Activated CD4-positive, alpha-beta T cell treated with anti-CD3 and anti-CD28 coated beads for 36 hours (primary cell): ENCODE results near the gene ACRBP. TPM values are rescaled to one million over a fixed set of nuclear protein-coding genes. Genes with fewer than 3 reads are reported as not detected.
"Not testable (repeated sequence)": the region's sequence is repeated elsewhere in the genome, so short reads cannot be mapped to it uniquely, and the experiment has no call there.

Experiments used
- ATAC-seq: fragments of 200-7000 bp; cut with Tn5 transposase; one replicate; pipeline ENCODE4 v1.10.0; 2021; ENCODE audit warnings: mild to moderate bottlenecking, moderate library complexity
- CTCF ChIA-PET: fragments of 350-600 bp; sonication (Branson Sonifier 250); formaldehyde crosslinking; loops from one replicate; lab custom pipeline; 2021; ENCODE audit warnings: antibody characterized with exemption; lab: Charles Lee
- POLR2A ChIA-PET: fragments of 350-600 bp; sonication (Branson Sonifier 250); formaldehyde crosslinking; loops from one replicate; lab custom pipeline; 2021; ENCODE audit warnings: antibody characterized with exemption, inconsistent platforms; lab: Charles Lee
- DNase-seq: peaks from one replicate; pipeline ENCODE4 v3.0.0-alpha.2; 2020
- H3K27ac Mint-ChIP-seq: one replicate; pipeline ENCODE4 v1.8.0; 2021; ENCODE audit warnings: mixed read lengths
- H3K27me3 Mint-ChIP-seq: one replicate; pipeline ENCODE4 v1.8.0; 2021; ENCODE audit warnings: mixed read lengths
- H3K36me3 Mint-ChIP-seq: one replicate; pipeline ENCODE4 v1.8.0; 2021; ENCODE audit warnings: low read depth, mixed read lengths
- H3K4me1 Mint-ChIP-seq: one replicate; pipeline ENCODE4 v1.8.0; 2021; ENCODE audit warnings: mixed read lengths
- H3K4me3 Mint-ChIP-seq: one replicate; pipeline ENCODE4 v1.8.0; 2021; ENCODE audit warnings: mild to moderate bottlenecking, moderate library complexity, mixed read lengths
- H3K9me3 Mint-ChIP-seq: one replicate; pipeline ENCODE4 v1.8.0; 2021; ENCODE audit warnings: low read depth, mixed read lengths
- intact Hi-C, 2 experiments: fragments of 100-400 bp; cut with DNase I in 1 of 2; cut with micrococcal nuclease in 1 of 2; formaldehyde crosslinking; loops; one replicate each; pipeline versions ENCODE4 v1.14.2 to v1.15.1; 2022 to 2024; cut with DNase I, micrococcal nuclease
- total RNA-seq, 2 experiments: library from RNA; stranded (reverse); gene quantifications; one replicate each; pipeline ENCODE4 v1.2.3, GENCODE V29; 2021

The ACRBP gene
- total RNA-seq, 2 experiments from 2014 or later: 1.7 to 3.3 TPM

GRCh38 chr12:6606331-6607131 is 40.7 kb downstream of the ACRBP start:
- H3K27ac Mint-ChIP-seq: peak overlapping the region; percentile 95
- H3K36me3 Mint-ChIP-seq: peaks cover 43% of the 10 kb centered on the region
- H3K4me1 Mint-ChIP-seq: peaks cover 52% of the 10 kb centered on the region
- H3K27me3 Mint-ChIP-seq: no peaks in the 10 kb centered on the region
- CTCF ChIA-PET: interaction anchor here (0.6 to 3.2 kb wide), 3 partner anchors 43 to 539 kb away, joined by 3 to 10 read pairs (median 3); no protein-coding TSS in a partner anchor
- DNase-seq (peak; percentile 83), ATAC-seq (peak; percentile 25)
- POLR2A ChIA-PET: interaction anchor here (1.0 to 2.0 kb wide), 3 partner anchors 72 to 83 kb away, joined by 4 to 9 read pairs (median 8); partner anchors contain the start of genes GAPDH and ZNF384
- no peak overlapping the region for H3K4me3 Mint-ChIP-seq
- intact Hi-C loops: loop anchor here (1.0 to 5.0 kb wide), 17 partner anchors 32 to 411 kb away; partner anchors contain the start of genes CD4 (in 2 of the 2), ZNF384 (in 2 of the 2), C12orf57 (in 1 of the 2) and COPS7A (in 1 of the 2)
- H3K9me3 Mint-ChIP-seq: no peaks in the 10 kb centered on the region

DNA sequence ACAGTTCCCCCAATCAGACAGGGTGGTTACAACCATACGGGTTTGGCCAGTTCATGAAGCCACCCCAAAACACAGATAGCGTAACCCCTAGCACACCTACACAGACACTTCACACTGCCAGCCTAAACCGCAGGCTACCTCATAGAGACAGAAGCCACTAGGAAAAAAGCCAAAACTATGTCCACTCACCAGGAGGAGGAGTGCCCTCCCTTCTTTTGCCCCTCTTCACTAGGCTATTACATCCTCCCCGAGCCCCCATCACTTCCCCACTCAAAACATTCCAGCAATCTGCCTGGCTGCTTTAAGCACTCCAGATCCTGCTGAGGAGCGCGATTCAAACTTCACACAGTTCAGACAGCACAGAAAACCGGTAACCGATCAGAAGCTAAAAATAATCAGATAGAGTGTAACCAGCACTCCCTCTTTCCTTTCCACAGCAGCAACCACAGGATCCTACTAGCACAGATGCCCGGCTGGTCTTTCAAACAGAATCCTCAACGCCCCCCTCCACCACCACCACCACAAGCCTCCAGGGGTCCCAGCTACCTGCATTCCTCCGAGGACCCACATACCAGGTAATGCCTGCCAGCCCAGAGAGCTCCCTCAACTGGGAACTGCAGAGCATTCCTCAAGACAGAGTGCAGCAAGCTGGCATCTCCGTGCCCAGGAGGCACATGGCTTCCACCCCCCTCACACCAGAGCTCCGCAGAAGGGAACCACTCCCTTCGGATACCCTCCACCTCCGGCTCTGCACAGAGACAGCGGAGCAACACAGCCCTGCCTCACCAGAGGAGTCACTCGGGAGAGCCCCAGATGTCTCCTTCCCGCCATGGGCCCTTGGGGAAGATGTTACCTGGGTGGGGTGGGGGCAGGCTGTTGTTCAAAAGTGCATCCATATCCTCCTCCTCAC is 41.6 kb downstream of the ACRBP start:
- Mint-ChIP-seq H3K36me3 (peaks cover 51% of the 10 kb centered on the region), H3K27ac (peak overlapping the region; percentile 95), H3K9me3 (no peaks in the 10 kb centered on the region), H3K4me1 (peaks cover 44% of the 10 kb centered on the region), H3K4me3 (no peak overlapping the region), H3K27me3 (no peaks in the 10 kb centered on the region)
- POLR2A ChIA-PET: interaction anchor here (1.0 to 2.0 kb wide), 5 partner anchors 8 to 83 kb away, joined by 4 to 9 read pairs (median 6); partner anchors contain the start of genes GAPDH and ZNF384
- intact Hi-C loops: loop anchor here (2.0 to 5.0 kb wide), 9 partner anchors 31 to 412 kb away; partner anchors contain the start of genes CD4 (in 2 of the 2), C12orf57 (in 1 of the 2), LPCAT3 (in 1 of the 2) and NOP2 (in 1 of the 2)
- peak; percentile 74 for DNase-seq
- peak; percentile 46 for ATAC-seq
- CTCF ChIA-PET: interaction anchor here (0.6 to 3.2 kb wide), 6 partner anchors 18 to 539 kb away, joined by 3 to 10 read pairs (median 4); no protein-coding TSS in a partner anchor

DNA sequence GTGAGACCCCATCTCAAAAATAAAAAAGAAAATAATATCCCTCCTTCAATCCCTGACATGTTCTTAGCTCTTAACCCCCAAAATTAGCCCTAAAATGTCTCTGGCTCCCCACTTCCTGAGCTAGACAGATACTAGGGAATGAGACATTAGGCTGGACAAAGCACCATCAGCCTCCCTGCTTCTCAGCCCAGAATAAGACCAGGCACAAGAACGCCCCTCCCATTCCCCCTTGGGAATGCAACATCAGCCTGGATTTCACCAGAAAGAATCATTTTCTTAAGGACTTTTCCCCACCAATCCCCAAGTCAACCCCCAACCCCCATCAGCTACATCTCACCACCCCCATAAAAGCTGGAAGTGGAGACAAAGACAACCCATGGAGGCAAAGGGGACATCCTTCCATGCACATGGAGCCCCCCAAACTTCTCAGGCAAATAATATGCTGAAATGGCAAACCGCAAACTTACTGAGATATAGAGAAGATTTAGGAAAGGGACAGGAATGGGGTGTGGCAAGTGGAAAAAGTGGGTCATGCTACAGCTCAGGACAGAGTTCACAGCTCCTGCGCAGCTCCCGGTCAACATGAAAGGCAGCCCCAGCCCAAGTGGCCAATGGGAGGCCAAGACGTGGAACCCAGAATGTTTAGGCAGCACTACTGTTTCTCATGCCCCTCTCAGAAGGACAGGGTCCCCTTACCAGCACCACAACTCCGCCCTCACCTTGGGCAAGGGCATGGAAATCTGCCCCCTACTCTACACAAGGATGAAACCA is 42.8 kb downstream of the ACRBP start:
- Mint-ChIP-seq H3K9me3 (no peaks in the 10 kb centered on the region), H3K27me3 (no peaks in the 10 kb centered on the region), H3K4me1 (peaks cover 38% of the 10 kb centered on the region), H3K36me3 (peaks cover 64% of the 10 kb centered on the region), H3K4me3 (no peak overlapping the region), H3K27ac (peak overlapping the region; percentile 95)
- ChIA-PET CTCF (interaction anchor here (0.5 to 3.6 kb wide), 12 partner anchors 10 to 267 kb away, joined by 3 to 12 read pairs (median 4); no protein-coding TSS in a partner anchor), POLR2A (interaction anchor here (0.6 to 2.0 kb wide), 5 partner anchors 16 to 348 kb away, joined by 4 to 9 read pairs (median 4); partner anchors contain the start of gene GAPDH)
- DNase-seq (peak; percentile 32), ATAC-seq (no peak)
- intact Hi-C loops: loop anchor here (5.0 kb wide), 6 partner anchors 83 to 413 kb away; partner anchors contain the start of genes C12orf57 (in 1 of the 2), CD4 (in 1 of the 2), LPCAT3 (in 1 of the 2) and P3H3 (in 1 of the 2)

- H3K4me3 Mint-ChIP-seq: no peak overlapping the region
- intact Hi-C loops: no loop called here
- no peak for ATAC-seq
- no peaks in the 10 kb centered on the region for H3K27me3 Mint-ChIP-seq
- H3K27ac Mint-ChIP-seq: peak overlapping the region; percentile 86
- POLR2A ChIA-PET: interaction anchor here (0.5 to 0.6 kb wide), 2 partner anchors 38 to 248 kb away, joined by 3 read pairs; partner anchors contain the start of gene CDCA3
- peaks cover 74% of the 10 kb centered on the region for H3K36me3 Mint-ChIP-seq
- H3K9me3 Mint-ChIP-seq: no peaks in the 10 kb centered on the region
- peaks cover 38% of the 10 kb centered on the region for H3K4me1 Mint-ChIP-seq
- CTCF ChIA-PET: interaction anchor here (0.7 to 3.6 kb wide), 8 partner anchors 15 to 81 kb away, joined by 3 to 12 read pairs (median 4); no protein-coding TSS in a partner anchor
- peak; percentile 56 for DNase-seq
These were observed 44.1 kb downstream of the ACRBP start for GRCh38 chr12:6603095-6603567.

DNA sequence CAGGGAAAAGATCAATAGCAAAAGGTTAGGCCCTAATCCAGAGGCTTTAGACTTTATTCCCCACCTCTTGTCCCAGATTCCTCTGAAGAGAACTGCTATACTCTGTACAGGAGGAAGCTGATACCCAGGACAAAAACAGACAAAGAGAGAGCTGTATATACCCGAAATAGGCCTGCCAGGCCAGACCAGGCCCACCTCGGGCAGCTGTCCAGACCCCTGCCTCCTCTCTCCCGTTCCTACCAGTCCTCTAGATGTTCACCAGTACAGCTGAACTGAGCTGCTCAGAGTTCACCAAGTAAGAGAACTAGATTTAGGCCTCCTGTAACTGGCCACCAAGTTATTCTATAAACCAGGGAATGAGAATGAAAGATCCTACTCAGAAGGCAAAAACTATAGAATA is 44.7 kb downstream of the ACRBP start:
- H3K4me1 Mint-ChIP-seq: peaks cover 38% of the 10 kb centered on the region
- CTCF ChIA-PET: interaction anchor here (0.7 to 3.6 kb wide), 7 partner anchors 14 to 178 kb away, joined by 3 to 12 read pairs (median 3); no protein-coding TSS in a partner anchor
- DNase-seq: no peak
- no peaks in the 10 kb centered on the region for H3K27me3 Mint-ChIP-seq
- intact Hi-C loops: no loop called here
- ATAC-seq: no peak
- peaks cover 79% of the 10 kb centered on the region for H3K36me3 Mint-ChIP-seq
- H3K4me3 Mint-ChIP-seq: no peak overlapping the region
- POLR2A ChIA-PET: no interaction called here
- no peaks in the 10 kb centered on the region for H3K9me3 Mint-ChIP-seq
- H3K27ac Mint-ChIP-seq: peak overlapping the region; percentile 86

DNA sequence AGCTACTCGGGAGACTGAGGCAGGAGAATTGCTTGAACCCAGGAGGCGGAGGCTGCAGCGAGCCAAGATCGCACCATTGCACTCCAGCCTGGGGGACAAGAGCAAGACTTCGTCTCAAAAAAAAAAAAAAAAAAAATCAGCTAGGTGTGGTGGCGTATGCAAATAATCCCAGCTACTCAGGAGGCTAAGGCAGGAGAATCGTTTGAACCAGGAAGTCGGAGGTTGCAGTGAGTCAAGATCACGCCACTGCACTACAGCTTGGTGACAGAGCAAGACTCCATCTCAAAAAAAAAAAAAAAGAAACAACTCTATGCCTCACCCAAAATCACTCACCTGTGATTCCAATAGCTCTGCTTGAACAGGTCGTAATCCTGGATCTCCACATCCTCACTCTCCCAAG is 51.6 kb downstream of the ACRBP start:
- H3K4me1 Mint-ChIP-seq, intact Hi-C loops, H3K27me3 Mint-ChIP-seq, ATAC-seq, H3K4me3 Mint-ChIP-seq, DNase-seq, POLR2A ChIA-PET, H3K9me3 Mint-ChIP-seq: not testable (repeated sequence)
- peak overlapping the region; percentile 48 for H3K27ac Mint-ChIP-seq
- CTCF ChIA-PET: interaction anchor here (0.6 to 1.4 kb wide), 5 partner anchors 25 to 261 kb away, joined by 3 to 7 read pairs (median 4); partner anchors contain the start of gene MLF2
- peaks cover 80% of the 10 kb centered on the region for H3K36me3 Mint-ChIP-seq

- ChIA-PET POLR2A (no interaction called here), CTCF (interaction anchor here (1.4 to 1.5 kb wide), 2 partner anchors 21 to 29 kb away, joined by 3 to 4 read pairs; no protein-coding TSS in a partner anchor)
- Mint-ChIP-seq H3K9me3 (no peaks in the 10 kb centered on the region), H3K27ac (peak overlapping the region; percentile 11), H3K4me3 (no peak overlapping the region), H3K27me3 (no peaks in the 10 kb centered on the region), H3K4me1 (peaks cover 7% of the 10 kb centered on the region), H3K36me3 (peaks cover 66% of the 10 kb centered on the region)
- DNase-seq (no peak), ATAC-seq (no peak)
- intact Hi-C loops: no loop called here
These were observed 55.1 kb downstream of the ACRBP start for GRCh38 chr12:6592087-6592486.

Other genes starting within 250 kb of the ACRBP start
- gene CD27, start 202.5 kb downstream of the ACRBP start, total RNA-seq: 100 to 1,000 TPM in 1 of 2 experiments, 10 to 100 TPM in 1; 85.4 to 116 TPM
- gene TAPBPL, start 195.4 kb downstream of the ACRBP start, total RNA-seq: 10 to 100 TPM; 27.4 to 40.8 TPM
- gene VAMP1, start 176.8 kb downstream of the ACRBP start, total RNA-seq: 10 to 100 TPM; 34.5 to 52.3 TPM
- 100 to 1,000 TPM; 232 to 275 TPM for gene MRPL51, start 154.2 kb downstream of the ACRBP start, total RNA-seq
- gene NCAPD2, start 153.3 kb downstream of the ACRBP start, total RNA-seq: 100 to 1,000 TPM; 199 to 210 TPM
- 1,000 to 10,000 TPM; 7,289 to 9,770 TPM for gene GAPDH, start 112.9 kb downstream of the ACRBP start, total RNA-seq
- 1 to 10 TPM; 8.1 to 8.4 TPM for gene IFFO1, start 91.4 kb downstream of the ACRBP start, total RNA-seq
- 10 to 100 TPM; 93.2 to 97.1 TPM for gene NOP2, start 79.1 kb downstream of the ACRBP start, total RNA-seq
- 100 to 1,000 TPM; 279 to 322 TPM for gene CHD4, start 40.1 kb downstream of the ACRBP start, total RNA-seq
- 1 to 10 TPM; 3.5 TPM for gene LPAR5, start 11.5 kb downstream of the ACRBP start, total RNA-seq
- gene ING4, start 15.7 kb upstream of the ACRBP start, total RNA-seq: 10 to 100 TPM; 14.9 to 17.6 TPM
- gene ZNF384, start 41.9 kb upstream of the ACRBP start, total RNA-seq: 10 to 100 TPM; 61.4 to 79.0 TPM
- gene PIANP, start 53.4 kb upstream of the ACRBP start, total RNA-seq: under 1 TPM; 0.32 to 0.93 TPM
- 10 to 100 TPM; 38.3 to 41.6 TPM for gene COPS7A, start 76.6 kb upstream of the ACRBP start, total RNA-seq
- gene MLF2, start 105.7 kb upstream of the ACRBP start, total RNA-seq: 100 to 1,000 TPM; 142 to 144 TPM
- gene PTMS, start 118.9 kb upstream of the ACRBP start, total RNA-seq: 100 to 1,000 TPM in 1 of 2 experiments, 10 to 100 TPM in 1; 62.2 to 105 TPM
- 10 to 100 TPM; 88.2 to 93.9 TPM for gene LAG3, start 125.1 kb upstream of the ACRBP start, total RNA-seq
- 100 to 1,000 TPM; 206 to 211 TPM for gene CD4, start 142.1 kb upstream of the ACRBP start, total RNA-seq
- gene GPR162, start 174.4 kb upstream of the ACRBP start, total RNA-seq: under 1 TPM; 0.11 to 0.26 TPM
- gene P3H3, start 181.0 kb upstream of the ACRBP start, total RNA-seq: 1 to 10 TPM in 1 of 2 experiments, under 1 TPM in 1; 0.86 to 1.3 TPM
- under 1 TPM; 0.66 to 0.76 TPM for gene GNB3, start 193.5 kb upstream of the ACRBP start, total RNA-seq
- gene CDCA3, start 203.9 kb upstream of the ACRBP start, total RNA-seq: 10 to 100 TPM; 87.8 to 99.7 TPM
- gene USP5, start 204.7 kb upstream of the ACRBP start, total RNA-seq: 100 to 1,000 TPM; 128 to 132 TPM
- gene TPI1, start 220.1 kb upstream of the ACRBP start, total RNA-seq: 1,000 to 10,000 TPM; 1,824 to 2,753 TPM
- gene SPSB2, start 225.9 kb upstream of the ACRBP start, total RNA-seq: 1 to 10 TPM; 1.7 to 2.2 TPM